Testis (tissue), 2 donors: ENCODE measurements around the gene SMAD6.

Experiments
- CTCF ChIP-seq, 3 experiments: fragments of 450-650 bp in 2 of 3; fragments of 200-600 bp in 1 of 3; sonication (generic) in 1 of 3; IDR thresholded peaks; one replicate each; pipeline ENCODE4 v1.5.1; 2016 to 2019; ENCODE audit warnings: antibody characterized with exemption in 3 of 3, mild to moderate bottlenecking in 2 of 3, moderate library complexity in 1 of 3
- POLR2A ChIP-seq: fragments of 450-650 bp; IDR thresholded peaks from one replicate; pipeline ENCODE4 v1.6.1; 2017; ENCODE audit warnings: antibody characterized with exemption, mild to moderate bottlenecking, moderate library complexity

GRCh38 chr15:66827698-66828055 is 125.6 kb downstream of the SMAD6 start:
- TF ChIP-seq CTCF (IDR thresholded peaks at IDR 0.05) (no peak), POLR2A (no peak)
